ENCODE data around the gene FMNL1. TPM values are rescaled to one million over a fixed set of nuclear protein-coding genes. Genes with fewer than 3 reads are reported as not detected.

Gene FMNL1
- total RNA-seq, 4 donors from 2014 or later: 9.3 to 45.4 (median 15.8) TPM

DNA sequence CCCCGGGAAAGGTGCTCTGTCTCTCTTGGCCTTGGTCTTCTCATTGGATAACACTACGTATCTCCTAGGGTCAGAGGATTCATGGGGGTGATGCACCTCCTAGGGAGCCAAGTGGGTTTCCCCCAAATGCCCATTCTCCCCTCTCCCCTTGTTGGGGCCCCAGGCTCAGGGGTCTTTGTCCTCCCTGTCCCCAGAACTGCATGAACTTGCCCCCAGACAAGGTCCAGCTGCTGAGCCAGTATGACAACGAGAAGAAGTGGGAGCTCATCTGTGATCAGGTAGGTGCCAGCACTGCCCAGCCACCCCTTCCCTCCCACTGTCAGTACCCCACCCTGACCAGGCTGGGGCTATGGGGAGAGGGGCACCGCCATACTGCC is 8.7 kb downstream of the FMNL1 start:
- no peak for TF ChIP-seq CTCF (IDR thresholded peaks at IDR 0.05)
- TF ChIP-seq POLR2A (IDR thresholded peaks at IDR 0.05): no peak
- DNase-seq: no peak
- H3K36me3 ChIP-seq: no peaks in the 10 kb centered on the region
- no peaks in the 10 kb centered on the region for H3K9me3 ChIP-seq
- H3K4me1 ChIP-seq: peaks cover 0 to 42% (median 31%) of the 10 kb centered on the region in 4 donors
- H3K27ac ChIP-seq: peak overlapping the region; percentile 84 to 96 (median 88)
- H3K27me3 ChIP-seq: no peaks in the 10 kb centered on the region
- no peak overlapping the region for H3K4me3 ChIP-seq

GRCh38 chr17:45230787-45231480 is 9.2 kb downstream of the FMNL1 start:
- Histone ChIP-seq H3K9me3 (no peaks in the 10 kb centered on the region), H3K36me3 (no peaks in the 10 kb centered on the region), H3K27ac (peak overlapping the region; percentile 16 to 96 (median 86)), H3K4me1 (peaks cover 0 to 42% (median 30%) of the 10 kb centered on the region in 4 donors), H3K4me3 (no peak overlapping the region), H3K27me3 (no peaks in the 10 kb centered on the region)
- DNase-seq: no peak
- TF ChIP-seq CTCF (IDR thresholded peaks at IDR 0.05): no peak
- no peak for TF ChIP-seq POLR2A (IDR thresholded peaks at IDR 0.05)

- H3K36me3 ChIP-seq: no peaks in the 10 kb centered on the region
- H3K4me3 ChIP-seq: no peak overlapping the region
- H3K9me3 ChIP-seq: no peaks in the 10 kb centered on the region
- peak overlapping the region in 1 of 4 donors; percentile 96 for H3K27ac ChIP-seq
- H3K4me1 ChIP-seq: peaks cover 0 to 42% (median 30%) of the 10 kb centered on the region in 4 donors
- no peaks in the 10 kb centered on the region for H3K27me3 ChIP-seq
- DNase-seq: peak in 2 of 3 donors; percentile 48 to 61
- TF ChIP-seq CTCF (IDR thresholded peaks at IDR 0.05) (peak in 5 of 6 experiments; percentile 19 to 35 (median 26)), POLR2A (IDR thresholded peaks at IDR 0.05) (no peak)
Observed at GRCh38 chr17:45231481-45232116, 9.9 kb downstream of the FMNL1 start.

DNA sequence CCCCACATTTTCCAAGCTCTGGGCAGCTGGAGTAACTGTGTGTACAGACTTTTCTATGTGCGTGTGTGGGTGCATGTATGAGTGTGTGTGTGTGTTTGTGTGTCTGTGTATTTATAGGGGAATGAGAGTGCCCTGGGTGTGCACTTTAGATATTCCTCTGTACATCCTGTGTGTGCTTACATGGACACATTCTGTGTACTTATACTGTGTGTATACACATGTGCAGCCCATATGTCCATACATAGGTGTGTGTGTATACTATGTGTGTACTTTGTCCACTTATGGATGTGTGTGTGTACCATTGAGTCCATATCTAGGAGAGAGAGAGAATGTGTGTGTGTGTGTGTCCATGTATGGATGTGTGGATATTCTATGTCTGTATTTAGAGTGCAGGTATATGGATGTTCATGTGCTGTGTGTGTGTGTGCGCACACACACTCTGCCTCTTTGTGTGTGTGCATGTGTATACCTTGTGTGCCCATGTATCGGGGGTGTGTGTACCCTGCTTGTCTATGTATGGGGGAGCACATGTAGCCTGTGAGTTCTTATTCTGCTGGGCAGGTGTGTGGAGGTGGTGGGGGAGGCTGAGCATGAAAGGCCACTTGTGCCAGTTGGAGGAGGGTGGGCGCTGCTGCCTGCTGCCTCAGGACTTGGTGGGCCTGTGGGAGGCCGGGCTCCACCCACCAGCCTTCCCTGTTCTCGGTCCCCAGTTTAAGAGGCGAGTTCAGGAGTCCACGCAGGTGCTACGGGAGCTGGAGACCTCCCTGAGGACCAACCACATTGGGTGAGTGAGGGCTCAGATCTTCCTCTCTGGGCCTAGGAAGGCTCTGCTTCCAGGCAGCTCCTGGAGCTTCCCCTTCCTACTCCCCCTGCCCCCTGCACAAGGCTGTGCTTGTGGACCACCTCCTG is 11.1 kb downstream of the FMNL1 start:
- TF ChIP-seq CTCF (IDR thresholded peaks at IDR 0.05) (no peak), POLR2A (IDR thresholded peaks at IDR 0.05) (no peak)
- no peak for DNase-seq
- Histone ChIP-seq H3K27ac (no peak overlapping the region), H3K27me3 (no peaks in the 10 kb centered on the region), H3K4me3 (no peak overlapping the region), H3K36me3 (peaks cover 0 to 7% (median 0%) of the 10 kb centered on the region in 3 donors), H3K4me1 (peaks cover 0 to 32% (median 21%) of the 10 kb centered on the region in 4 donors), H3K9me3 (no peaks in the 10 kb centered on the region)

GRCh38 chr17:45233423-45233924 is 11.8 kb downstream of the FMNL1 start:
- TF ChIP-seq CTCF (IDR thresholded peaks at IDR 0.05) (no peak), POLR2A (IDR thresholded peaks at IDR 0.05) (no peak)
- H3K4me1 ChIP-seq: peaks cover 0 to 26% (median 15%) of the 10 kb centered on the region in 4 donors
- no peak for DNase-seq
- H3K4me3 ChIP-seq: no peak overlapping the region
- H3K27me3 ChIP-seq: no peaks in the 10 kb centered on the region
- H3K9me3 ChIP-seq: no peaks in the 10 kb centered on the region
- H3K36me3 ChIP-seq: peaks cover 0 to 7% (median 0%) of the 10 kb centered on the region in 3 donors
- no peak overlapping the region for H3K27ac ChIP-seq
